HG03175 (cell line): ENCODE measurements around the gene ITGA4.

ENCODE experiments used
- ATAC-seq: cut with Tn5 transposase; IDR thresholded peaks from one replicate; pipeline ENCODE4 v1.9.1; 2021; ENCODE audit warnings: mild to moderate bottlenecking, moderate library complexity; ENCODE audit not compliant: unreplicated experiment

Gene ITGA4

DNA sequence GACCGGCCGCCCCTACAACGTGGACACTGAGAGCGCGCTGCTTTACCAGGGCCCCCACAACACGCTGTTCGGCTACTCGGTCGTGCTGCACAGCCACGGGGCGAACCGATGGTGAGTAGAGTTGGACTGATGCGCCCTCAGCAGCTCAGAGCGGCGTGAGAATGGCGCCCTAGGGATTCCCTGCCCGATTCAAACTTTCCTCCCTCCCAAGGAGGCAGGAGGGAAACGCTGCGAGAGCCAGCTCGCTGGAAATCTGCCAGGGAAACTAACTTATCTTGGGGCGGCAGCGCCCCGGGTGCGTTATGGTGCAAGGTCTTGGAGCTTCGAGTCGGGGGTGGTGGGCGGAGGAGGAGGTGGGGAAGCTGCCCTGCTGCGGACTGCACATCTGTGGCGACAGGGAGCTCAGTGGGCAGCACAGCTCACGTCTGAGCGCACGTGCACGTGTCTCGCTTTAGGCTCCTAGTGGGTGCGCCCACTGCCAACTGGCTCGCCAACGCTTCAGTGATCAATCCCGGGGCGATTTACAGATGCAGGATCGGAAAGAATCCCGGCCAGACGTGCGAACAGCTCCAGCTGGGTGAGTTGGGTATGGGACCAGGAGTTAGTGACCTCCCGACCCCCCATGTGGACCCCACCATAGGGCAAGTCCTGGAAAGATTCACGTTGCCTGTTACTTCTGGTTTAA is 697 bp downstream of the ITGA4 start:
- peak; percentile 21 for ATAC-seq

GRCh38 chr2:181458871-181459270 is 1.7 kb downstream of the ITGA4 start:
- no peak for ATAC-seq

GRCh38 chr2:181459621-181460021 is 2.4 kb downstream of the ITGA4 start:
- ATAC-seq: no peak

- ATAC-seq: peak; percentile 21
These were observed 4.1 kb downstream of the ITGA4 start for GRCh38 chr2:181461056-181461997.

- ATAC-seq: peak; percentile 21
These were observed 4.8 kb downstream of the ITGA4 start for GRCh38 chr2:181462033-181462432.

DNA sequence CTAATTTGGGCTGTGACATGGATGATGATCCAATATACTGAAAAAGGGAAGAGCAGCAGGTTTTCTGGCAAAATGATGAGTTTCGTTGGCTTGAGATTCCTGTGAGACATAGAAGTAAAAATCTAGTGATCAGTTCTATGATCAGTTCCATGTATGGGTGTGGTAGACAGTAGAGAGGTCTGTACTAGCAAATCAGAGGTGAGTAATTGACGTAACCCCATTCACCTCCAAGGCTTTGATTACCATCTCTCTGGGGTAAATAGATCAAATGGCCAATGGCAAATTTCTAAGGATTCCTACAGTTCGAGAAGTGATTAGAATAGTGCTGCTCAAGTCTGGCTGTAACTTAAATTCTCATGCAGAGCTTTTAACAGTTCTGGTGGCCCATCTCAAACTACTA is 6.4 kb downstream of the ITGA4 start:
- no peak for ATAC-seq

DNA sequence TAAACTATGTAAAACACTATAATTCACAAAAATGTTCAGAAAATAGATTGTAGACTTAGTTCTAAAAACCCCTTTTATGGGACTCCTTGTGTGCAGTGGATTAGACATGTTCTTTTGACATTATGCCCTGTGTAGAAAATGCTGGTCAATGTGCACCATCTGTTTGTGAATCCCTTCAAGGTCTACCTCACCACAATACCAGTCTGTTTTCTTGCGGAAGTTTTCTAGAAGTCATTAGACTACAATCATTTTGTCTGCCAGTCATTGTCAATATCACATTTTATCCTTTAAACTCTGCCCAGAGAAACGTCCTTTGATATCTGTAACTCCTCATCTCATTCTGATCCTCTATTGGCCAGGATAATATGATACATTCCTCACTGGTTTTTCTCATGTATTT is 7.8 kb downstream of the ITGA4 start:
- no peak for ATAC-seq

DNA sequence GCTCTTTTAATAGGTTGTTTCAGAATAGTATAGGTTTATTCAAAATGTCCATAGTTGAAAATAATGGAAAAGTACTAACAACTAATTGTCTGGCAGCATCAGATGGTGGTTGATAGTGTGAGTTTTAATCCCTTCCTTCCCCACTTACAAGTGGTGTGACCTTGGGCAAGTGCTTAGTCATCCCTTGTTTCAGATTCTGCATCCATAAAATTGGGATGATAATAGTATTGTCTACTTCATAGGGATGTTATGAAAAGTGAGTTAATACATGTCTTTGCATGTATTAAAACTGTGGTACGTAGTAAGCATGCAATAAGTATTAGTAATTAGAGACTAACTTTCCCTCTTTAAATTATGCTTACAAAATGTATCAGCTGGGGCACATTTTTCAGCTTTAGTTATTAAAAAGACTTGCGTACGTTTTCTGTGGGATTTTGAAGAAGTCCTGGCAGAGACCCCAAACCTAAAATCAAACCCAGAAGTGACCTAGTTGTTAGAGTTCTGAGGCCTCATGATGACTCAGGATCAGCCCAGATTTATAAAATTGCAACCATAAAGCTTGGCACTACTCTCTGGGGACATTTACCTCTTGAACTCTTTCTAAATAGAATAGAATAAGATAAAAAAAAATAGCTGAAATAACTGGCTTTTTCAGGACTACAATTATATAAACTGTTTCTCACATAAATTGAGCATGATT is 8.6 kb downstream of the ITGA4 start:
- no peak for ATAC-seq

DNA sequence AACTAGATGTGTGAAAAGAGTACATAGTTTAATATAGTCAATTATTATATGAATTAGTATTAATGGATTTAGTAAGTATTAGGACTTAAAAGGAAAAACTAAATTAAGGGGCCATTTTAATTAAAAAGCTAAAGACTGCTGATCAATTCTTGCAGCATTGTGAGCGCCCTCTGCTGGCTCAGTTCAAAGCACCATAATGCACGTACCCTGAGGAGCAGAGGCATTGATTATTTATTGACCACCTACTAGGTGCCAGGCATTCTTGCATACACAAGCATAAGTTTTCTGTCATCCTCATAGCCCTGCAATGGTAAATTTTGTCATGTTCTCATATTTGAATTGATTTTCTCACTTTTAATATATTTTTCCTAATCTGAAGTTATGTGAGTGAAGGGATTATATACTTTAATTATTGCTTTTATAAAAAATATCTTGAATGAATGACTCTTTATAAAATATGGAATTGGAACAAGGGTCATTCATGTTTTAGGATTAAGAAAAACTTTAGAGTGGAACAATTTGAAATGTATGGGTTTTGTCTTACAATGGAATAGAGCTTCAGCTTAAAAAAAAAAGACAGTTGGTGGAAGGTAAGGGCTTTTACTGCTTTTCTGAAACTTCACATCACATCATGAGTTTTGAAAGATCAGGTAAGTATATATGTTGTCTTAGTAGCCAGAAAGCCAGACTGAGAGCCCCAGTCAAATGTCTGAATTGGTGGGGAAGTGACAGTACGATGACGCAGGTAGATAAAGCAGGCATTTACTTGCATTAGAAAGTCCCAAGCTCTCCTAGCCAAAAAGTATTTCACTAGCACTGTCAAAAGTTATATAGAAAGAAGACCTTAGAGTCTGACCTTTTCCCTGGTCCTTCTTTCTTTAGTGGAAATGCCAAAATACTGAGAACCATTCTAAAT is 9.7 kb downstream of the ITGA4 start:
- ATAC-seq: no peak

DNA sequence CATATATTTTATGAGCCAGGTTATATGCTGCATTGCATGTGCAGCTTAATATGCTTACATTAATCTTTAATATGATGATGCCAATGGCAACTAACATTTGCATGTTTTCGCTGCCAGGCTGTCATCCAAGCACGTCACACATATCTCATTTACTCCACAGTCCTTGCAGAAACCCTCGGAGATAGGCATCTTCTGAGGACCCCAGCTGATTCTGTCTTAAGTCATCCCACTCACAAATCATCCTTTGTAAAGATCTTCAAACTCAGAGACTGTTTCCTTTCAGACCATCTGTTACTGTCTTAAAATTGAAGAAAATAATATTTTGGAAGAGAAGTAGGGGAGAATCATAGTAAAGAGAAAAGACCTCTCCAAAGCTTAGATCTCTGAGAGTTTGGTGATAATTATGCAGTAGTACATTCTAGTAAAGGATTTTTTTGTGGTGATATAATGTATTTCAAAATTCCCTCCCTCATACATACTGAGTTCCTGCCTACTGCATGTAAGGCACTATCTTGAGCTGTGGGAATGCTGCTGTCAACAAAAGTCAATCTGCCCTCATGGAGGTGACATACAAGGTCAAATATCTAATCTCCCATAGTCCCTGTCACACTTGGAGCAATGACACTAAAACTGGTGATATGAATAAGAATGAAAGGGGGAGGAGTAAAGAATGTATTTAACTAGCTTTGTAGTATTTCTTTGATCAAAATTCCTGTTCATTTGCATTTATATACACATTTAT is 11.0 kb downstream of the ITGA4 start:
- ATAC-seq: no peak

GRCh38 chr2:181468811-181469210 is 11.6 kb downstream of the ITGA4 start:
- no peak for ATAC-seq

- ATAC-seq: no peak
These were observed 14.0 kb downstream of the ITGA4 start for GRCh38 chr2:181471226-181471625.

GRCh38 chr2:181471783-181472182 is 14.6 kb downstream of the ITGA4 start:
- no peak for ATAC-seq

GRCh38 chr2:181472990-181473389 is 15.8 kb downstream of the ITGA4 start:
- ATAC-seq: no peak

- ATAC-seq: no peak
These were observed 17.2 kb downstream of the ITGA4 start for GRCh38 chr2:181474222-181474881.

GRCh38 chr2:181483211-181483610 is 26.0 kb downstream of the ITGA4 start:
- ATAC-seq: no peak

DNA sequence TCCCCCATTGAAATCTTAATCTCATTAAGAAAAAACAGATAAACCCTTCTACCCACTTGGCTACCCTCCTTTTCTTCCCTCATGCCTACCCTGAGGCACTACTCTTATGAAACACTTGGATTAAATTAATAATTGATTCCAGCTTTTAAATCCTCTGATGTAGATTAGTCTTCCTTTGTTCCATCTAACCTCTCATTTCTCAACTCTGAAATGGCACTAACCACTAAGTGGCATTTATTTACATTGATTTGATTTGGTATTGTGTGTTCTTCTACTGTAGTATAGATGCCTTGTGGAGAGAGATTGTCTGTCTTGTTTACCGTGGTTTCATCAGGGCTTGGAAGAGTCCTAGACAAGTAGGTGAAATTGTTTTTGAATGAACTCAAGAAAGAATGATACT is 26.7 kb downstream of the ITGA4 start:
- ATAC-seq: no peak

DNA sequence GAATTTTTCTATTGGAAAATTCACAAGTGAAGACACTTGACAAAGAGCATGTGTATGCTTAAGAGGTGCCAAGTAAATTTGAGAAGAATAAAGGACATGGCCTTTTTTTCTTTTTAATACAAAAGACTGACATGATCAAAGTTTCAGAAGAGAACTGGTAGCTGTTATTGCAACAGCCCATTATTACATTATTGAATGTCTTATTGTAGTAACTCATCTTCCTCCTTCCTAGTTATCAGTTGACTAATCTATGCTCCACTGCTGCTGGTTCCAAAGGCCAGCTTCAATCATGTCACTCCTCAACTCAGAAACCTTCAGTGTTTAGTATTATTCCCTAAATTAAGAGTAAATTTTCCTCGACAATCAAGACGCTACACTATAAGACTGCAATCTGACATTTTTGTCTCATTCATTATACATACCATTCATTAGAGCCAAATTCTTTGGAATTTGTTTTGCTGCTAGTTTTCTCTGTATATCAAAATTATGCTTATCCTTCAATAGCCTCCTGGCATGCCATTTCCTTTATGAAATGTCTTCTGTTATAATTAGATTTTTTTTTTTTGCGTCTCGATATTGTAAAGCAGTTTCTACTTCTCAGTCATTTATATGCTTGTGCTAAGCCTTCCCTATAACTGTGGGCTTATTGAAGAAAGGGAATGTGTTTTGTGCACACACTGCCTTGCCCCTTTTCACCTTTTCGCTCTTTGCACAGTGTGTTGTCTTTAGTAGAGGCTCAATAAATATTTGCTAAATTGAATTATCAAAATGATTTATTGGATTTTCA is 27.9 kb downstream of the ITGA4 start:
- ATAC-seq: no peak

DNA sequence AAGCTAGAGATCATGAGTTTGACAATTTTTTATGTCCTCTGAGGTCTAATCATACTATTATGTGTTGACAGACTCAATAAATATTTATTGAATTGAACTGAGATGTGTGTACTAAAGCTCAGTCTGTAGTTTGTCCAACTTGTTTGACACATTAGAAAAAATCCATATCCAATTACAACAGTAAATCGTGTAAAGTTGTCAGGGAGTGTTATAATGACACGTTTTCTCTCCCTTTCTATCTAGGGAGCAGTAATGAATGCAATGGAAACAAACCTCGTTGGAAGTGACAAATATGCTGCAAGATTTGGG is 28.4 kb downstream of the ITGA4 start:
- ATAC-seq: no peak
